ENCODE measurements around the gene RNU5B-1. TPM values are rescaled to one million over a fixed set of nuclear protein-coding genes. Genes with fewer than 3 reads are reported as not detected.

Gene RNU5B-1
- total RNA-seq, 1 donor from 2014 or later: not detected

DNA sequence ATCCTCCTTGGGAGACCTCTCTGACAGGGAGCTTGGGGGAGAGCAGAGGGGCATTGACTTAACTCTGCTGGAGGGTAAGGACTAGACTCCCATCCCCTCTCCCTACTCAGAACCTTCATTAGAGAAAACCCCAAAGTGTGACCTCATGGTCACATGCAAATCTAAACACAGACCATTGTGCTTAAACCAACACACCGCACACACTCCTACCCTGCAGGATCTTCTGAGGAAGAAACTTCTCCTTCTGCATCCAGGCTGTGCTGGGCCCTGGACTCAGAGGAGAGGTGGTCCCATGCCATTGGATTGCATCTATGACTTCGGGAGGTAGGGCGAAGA, 17.0 kb upstream of the RNU5B-1 start:
- intact Hi-C loops (cut with micrococcal nuclease): loop anchor here (2.0 kb wide), 3 partner anchors 229 to 463 kb away; partner anchors contain the start of genes DPP8, PIF1 and PLEKHO2

DNA sequence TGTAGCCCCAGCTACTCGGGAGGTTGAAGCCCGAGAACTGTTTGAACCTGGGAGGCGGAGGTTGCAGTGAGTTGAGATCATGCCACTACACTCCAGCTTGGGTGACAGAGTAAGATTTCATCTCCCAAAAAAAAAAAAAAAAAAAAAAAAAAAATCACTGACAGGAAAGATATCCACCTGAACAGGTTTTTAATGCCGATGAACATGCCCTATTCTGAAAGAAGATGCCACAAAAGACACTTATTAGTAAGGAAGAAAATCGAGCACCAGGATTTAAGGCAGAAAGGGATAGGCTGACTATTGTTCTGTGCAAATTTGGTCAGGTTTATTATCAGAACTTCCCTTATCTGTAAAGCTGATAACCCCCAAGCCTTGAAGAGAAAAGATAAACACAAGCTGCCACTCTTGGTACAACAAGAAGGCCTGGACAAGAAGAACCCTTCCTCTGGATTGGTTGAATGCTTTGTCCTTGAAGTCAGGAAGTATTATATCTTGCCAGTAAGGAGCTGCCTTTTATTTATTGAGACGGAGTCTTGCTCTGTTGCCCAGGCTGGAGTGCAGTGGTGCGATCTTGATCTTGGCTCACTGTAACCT, 15.1 kb upstream of the RNU5B-1 start:
- intact Hi-C loops (cut with micrococcal nuclease): no loop called here

DNA sequence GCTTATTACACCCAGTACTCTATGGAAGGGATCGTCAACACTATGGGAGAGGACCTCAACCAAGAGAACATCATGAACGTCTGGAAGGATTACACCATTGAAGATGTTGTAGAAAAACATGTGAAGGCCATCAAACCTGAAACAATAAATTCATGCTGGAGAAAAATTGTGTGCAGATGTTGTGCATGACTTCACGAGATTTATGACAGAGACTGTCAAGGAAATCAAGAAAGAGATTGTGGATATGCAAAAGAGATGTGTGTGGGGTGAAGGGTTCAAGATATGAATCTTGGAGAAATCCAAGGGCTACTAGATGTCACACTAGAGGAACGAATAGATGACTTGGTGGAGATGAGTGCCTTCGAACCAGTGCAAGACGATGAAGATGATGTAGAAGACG, 14.2 kb upstream of the RNU5B-1 start:
- intact Hi-C loops (cut with micrococcal nuclease): loop anchor here (10.0 kb wide), 1 partner anchor 1125 kb away; the partner anchor contains the start of gene PPIB

DNA sequence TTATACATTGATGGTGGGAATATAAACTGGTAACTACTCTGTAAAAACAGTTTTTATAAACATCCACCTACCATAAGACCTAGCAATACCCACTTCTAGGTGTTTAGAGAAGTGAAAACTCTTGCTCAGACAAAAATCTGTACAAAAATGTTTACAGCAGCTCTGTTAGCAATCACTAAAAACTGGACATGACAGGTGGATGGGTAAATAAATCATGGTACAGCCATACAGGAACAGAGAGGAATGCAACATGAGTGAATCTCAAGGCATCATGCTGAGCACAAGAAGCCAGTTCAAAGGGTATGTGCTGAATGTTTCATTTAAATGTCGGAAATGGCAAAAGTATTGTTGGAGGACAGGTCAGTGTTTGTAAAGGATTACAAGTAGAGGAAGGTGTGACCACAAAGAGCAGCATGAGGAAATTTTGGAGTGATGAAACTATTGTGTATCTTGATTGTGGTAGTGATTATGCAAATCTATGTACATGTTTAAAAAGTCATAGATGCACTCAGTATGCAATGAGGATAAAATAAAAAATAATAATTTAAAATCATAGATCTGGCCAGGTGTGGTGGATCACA, 11.4 kb upstream of the RNU5B-1 start:
- intact Hi-C loops (cut with micrococcal nuclease): loop anchor here (10.0 kb wide), 1 partner anchor 1128 kb away; the partner anchor contains the start of gene PPIB

DNA sequence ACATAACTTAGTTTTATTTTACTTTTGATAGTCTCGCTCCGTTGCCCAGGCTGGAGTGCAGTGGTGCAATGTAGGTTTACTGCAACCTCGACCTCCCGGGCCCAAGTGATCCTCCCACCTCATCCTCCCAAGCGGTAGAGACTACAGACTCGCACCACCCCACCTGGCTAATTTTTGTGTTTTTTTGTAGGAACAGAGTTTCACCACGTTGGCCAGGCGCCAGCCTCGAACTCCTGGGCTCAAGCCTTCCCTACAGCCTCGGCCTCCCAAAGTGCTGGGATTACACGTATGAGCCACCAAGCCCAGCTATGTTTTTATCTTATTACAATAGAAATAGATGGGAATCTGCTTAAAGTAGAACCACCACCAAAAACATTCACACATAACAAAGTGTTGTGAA, 5.7 kb upstream of the RNU5B-1 start:
- intact Hi-C loops (cut with micrococcal nuclease): loop anchor here (5.0 to 10.0 kb wide), 3 partner anchors 566 to 1134 kb away; partner anchors contain the start of gene PPIB

DNA sequence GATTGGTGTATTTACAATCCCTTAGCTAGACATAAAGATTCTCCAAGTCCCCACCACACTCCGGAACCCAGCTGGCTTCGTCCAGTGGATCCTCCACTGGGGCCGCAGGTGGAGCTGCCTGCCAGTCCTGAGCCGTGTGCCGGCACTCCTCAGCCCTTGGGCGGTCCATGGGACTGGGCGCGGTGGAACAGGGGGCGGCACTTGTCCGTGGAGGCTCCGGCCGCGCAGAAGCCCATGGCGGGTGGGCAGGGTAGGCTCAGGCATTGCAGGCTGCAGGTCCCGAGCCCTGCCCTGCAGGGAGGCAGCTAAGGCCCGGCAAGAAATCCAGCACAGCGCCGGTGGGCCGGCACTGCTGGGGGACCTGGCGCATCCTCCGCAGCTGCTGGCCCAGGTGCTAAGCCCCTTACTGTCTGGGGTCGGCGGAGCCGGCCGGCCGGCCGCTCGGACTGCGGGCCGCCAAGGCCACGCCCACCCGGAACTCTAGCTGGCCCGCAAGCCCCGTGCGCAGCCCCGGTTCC, 3.5 kb upstream of the RNU5B-1 start:
- intact Hi-C loops (cut with micrococcal nuclease): loop anchor here (5.0 to 10.0 kb wide), 5 partner anchors 574 to 1796 kb away; partner anchors contain the start of genes MAP2K1, PCLAF, TRIP4 and USP3

DNA sequence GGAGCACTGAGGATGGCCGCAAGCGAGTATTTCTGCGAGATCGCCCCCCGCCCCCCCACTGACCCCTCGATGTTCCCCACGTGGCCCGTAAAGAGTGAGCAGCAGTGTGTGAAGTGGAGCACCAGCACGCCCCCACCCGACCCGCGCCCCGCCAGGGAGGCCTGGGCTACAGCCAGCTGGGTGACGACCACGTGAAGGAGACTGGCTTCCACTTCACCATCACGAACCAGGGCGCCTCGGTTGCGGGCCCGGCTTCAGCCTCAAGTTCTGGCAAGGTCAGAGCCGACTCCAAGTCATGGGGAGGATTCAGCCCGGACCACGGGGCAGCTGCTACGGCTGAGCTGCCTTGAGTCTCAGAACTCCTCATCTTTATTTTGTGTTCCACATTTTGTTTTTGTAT, 2.4 kb upstream of the RNU5B-1 start:
- intact Hi-C loops (cut with micrococcal nuclease): loop anchor here (5.0 to 10.0 kb wide), 5 partner anchors 573 to 1797 kb away; partner anchors contain the start of genes MAP2K1, PCLAF, TRIP4 and USP3

DNA sequence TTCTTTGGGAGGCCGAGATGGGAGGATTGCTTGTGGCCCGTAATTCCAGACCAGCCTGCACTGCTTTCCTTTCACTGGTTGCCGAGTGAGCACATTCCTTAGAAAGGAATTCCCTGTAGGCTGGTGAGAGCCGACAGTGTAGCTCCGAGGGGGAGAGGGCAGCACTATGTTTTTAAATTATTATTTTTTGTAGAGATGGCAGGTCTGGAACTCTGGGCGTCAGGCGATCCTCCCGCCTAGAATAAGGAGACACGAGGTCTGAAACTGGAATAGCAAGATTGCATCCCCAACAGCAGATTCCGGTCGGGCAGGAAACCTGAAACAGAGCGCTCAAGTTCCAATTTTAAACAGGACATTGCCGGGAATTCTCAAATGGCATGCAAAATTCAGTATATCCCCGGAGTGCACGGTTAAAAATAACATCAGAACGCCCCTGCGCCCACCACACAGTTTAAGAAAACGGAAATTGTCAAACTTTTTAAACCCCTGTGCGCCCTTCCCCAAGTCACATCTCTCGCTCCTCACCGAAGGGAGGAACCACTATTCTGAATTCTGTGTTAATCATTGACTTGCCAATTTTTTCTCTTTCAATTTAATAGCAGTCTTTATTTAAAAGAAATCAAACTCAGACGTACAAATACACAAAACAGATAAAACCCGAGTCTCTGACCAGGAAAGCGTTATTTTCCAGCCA, 643 bp upstream of the RNU5B-1 start:
- intact Hi-C loops (cut with micrococcal nuclease): loop anchor here (1.0 to 10.0 kb wide), 14 partner anchors 8 to 1799 kb away; partner anchors contain the start of genes CIAO2A, CLPX, DPP8 and MAP2K1

DNA sequence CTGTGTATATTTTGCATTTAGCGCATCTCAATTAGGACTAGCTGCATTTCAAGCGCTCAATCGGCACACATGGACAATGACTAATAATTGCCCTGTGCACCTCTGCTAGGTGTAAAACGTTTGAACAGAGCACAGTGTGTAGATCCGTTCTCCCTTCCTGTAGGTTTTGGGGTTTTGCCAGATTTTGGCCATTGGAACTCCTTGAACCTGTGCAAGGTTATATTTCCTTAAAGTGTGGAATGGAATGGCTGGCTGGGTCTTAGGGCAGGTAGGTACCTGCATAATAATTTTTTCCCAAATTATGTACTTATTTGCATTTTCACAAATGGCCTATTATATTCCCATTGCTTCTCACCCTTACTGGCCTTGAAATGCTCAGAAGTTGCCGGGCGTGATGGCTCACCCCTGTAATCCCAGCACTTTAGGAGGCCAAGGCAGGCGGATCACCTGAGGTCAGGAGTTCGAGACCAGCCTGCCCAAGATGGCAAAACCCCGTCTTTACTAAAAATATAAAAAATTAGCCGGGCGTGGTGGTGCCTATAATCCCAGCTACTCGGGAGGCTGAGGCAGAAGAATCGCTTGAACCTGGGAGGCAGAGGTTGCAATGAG, 777 bp downstream of the RNU5B-1 start:
- intact Hi-C loops (cut with micrococcal nuclease): loop anchor here (1.0 to 10.0 kb wide), 9 partner anchors 13 to 1800 kb away; partner anchors contain the start of genes CIAO2A, DENND4A, MAP2K1 and MTFMT

DNA sequence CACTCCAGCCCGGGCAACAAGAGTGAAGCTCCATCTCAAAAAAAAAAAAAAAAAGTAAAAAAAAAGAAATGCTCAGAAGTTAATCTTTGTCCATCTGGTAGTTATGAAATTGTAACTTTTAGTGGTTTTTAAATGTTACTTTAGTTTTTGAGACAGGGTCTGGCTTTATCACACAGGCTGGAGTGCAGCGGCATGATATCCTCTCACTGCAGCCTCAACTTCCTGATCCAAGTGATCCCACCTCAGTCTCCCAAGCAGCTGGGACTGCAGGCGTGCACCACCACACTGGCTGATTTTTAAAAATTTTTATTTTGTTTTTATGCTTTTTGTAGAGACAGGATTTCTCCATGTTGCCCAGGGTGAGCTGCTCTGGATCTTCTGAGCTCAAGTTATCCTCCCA, 1.3 kb downstream of the RNU5B-1 start:
- intact Hi-C loops (cut with micrococcal nuclease): loop anchor here (1.0 to 10.0 kb wide), 9 partner anchors 13 to 1801 kb away; partner anchors contain the start of genes CIAO2A, DENND4A, MAP2K1 and MTFMT

DNA sequence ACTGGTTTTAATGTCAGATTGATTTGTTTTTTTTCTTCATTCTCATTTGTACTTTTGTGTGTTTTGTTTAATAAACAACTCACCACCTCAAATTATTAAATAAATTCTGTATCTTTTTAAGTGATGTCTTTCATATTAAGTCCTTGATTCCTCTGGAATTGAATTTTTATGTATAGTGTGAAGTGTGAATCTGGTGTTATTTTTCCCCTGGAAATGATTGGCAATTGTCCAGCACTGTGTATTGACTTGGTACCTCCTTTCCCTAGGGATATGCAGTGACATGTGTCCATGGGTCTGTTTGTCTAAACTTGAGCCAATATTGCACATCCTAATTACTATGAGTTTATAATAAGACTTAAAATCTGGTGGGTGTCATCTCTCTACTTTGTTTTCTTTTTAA, 2.1 kb downstream of the RNU5B-1 start:
- intact Hi-C loops (cut with micrococcal nuclease): loop anchor here (10.0 kb wide), 4 partner anchors 568 to 1802 kb away; partner anchors contain the start of genes MAP2K1, PCLAF, TRIP4 and USP3

DNA sequence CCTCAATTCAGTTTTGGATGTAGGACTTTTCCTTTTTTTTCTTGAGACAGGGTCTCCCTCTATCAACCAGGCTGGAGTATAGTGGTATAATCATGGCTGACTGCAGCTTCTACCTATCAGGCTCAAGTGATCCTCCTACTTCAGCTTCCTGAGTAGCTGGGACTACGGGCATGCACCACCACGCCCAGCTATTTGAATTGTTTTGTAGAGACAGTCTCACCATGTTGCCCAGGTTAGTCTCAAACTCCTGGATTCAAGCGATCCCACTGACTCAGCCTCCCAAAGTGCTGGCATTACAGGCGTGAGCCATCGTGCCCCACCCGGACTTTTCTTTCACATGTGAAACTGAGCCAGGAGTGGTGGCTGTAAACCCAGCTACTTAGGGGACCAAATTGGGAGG, 3.5 kb downstream of the RNU5B-1 start:
- intact Hi-C loops (cut with micrococcal nuclease): loop anchor here (10.0 kb wide), 4 partner anchors 567 to 1803 kb away; partner anchors contain the start of genes MAP2K1, PCLAF, TRIP4 and USP3

DNA sequence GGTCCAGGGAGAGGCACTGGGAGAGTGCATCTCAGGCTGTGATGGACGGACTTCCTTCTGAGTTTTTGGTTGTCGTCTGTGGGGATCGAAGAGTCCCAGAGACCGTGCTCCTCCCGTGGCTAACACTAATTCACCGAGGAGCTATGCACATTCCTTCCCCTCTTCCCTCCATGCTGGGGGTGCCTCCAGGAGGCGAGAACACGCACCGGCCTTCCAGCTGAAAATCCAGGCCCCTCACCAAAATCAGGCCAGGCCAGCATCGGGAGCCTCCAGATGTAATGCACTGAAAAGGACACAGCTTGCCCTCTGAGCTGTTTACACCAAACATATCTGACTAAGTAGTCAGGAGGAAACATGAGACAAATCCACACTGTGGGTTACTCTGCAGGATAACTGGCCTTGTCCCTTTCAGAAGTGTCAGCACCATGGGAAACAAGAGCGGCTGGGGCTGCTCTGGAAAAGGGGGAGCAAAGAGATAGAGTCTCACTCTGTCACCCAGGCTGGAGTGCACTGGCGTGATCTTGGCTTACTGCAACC, 5.5 kb downstream of the RNU5B-1 start:
- intact Hi-C loops (cut with micrococcal nuclease): loop anchor here (10.0 kb wide), 4 partner anchors 565 to 1805 kb away; partner anchors contain the start of genes MAP2K1, PCLAF, TRIP4 and USP3

DNA sequence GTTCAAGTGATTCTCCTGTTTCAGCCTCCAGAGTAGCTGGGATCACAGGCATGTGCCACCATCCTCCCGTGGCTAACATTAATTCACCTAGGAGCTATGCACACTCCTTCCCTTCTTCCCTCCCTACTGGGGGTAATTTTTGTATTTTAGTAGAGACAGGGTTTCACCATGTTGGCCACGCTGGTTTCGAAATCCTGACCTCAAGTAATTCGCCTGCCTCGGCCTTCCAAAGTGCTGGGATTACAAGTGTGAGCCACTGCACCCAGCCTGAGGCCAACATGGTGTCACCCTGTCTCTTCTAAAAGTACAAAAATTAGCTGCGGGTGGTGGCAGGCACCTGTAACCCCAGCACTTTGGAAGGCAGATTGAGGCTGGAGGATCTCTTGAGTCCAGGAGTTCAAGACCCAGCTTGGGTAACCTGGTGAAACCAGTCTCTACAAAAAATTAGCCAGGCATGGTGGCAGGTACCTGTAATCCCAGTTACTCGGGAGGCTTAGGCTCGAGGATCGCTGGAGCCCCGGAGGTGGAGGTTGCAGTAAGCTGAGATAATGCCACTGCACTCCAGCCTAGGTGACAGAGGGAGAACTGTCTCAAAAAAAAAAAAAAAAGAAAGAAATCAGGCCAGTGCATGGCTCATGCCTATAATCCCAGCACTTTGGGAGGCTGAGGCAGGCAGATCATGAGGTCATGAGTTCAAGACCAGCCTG, 6.1 kb downstream of the RNU5B-1 start:
- intact Hi-C loops (cut with micrococcal nuclease): no loop called here

DNA sequence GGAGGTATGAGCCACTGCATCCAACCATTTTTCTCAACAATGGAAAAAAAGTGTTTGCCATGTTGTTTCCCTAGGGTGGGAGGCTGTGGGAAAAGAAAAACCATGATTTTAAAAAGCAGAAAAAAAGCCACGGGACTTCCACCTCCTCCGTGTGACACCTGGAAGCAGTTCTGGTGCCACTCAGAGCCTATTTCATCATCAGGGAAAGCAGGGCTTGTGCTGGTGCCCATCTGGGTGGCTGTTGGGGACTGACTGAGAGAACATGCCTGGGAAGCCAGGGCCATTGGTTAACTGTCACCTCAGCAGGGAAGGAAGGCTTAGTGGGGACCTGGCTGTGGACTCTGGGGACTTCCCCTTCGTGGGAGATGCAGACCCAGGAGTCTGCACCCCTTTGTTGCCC, 7.3 kb downstream of the RNU5B-1 start:
- intact Hi-C loops (cut with micrococcal nuclease): no loop called here

DNA sequence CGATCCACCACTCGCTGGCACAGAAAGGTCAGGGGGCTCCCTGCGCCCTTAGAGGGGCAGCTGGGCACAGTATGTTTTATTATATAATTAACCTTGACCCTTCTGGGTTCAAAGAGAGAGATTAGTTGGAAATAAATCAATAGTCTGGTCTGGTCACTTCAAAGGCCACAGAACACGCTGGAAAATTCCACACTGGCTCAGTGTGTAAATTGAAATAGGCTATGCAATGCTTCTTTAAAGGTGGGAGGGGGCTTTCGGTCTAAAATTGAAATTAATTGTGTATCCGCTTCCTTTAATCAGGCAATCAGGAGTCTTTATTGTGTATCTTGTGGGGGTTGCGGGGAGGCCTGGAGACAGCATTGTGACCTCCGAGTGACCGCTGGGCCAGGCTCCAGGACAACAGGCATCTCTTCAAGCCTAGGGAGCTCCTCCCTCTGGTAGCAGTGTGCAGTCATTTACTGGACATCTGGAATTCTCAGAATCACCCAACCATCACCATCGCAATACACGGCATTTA, 8.0 kb downstream of the RNU5B-1 start:
- intact Hi-C loops (cut with micrococcal nuclease): no loop called here

DNA sequence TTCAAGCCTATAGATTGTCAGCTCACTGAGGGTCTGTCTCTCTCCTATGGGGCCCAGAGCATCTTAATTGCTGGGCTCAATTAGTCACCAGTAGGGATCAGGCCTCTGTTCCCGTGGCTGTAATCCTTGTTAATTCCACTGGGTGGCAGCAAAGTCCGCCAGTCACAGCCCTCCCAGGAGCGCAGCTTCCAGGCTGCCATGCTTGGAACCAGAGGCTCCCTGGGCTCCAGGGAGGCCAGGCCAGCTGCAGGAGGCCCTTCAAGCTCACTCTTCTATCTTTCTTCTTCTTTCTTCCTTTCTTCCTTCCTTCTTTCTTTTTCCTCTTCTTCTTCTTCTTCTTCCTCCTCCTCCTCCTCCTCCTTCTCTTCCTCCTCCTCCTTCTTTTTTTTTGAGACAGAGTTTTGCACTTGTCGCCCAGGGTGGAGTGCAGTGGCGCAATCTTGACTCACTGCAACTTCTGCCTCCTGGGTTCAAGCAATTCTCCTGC, 14.4 kb downstream of the RNU5B-1 start:
- intact Hi-C loops (cut with micrococcal nuclease): loop anchor here (1.0 kb wide), 3 partner anchors 14 to 81 kb away; no protein-coding TSS in a partner anchor

DNA sequence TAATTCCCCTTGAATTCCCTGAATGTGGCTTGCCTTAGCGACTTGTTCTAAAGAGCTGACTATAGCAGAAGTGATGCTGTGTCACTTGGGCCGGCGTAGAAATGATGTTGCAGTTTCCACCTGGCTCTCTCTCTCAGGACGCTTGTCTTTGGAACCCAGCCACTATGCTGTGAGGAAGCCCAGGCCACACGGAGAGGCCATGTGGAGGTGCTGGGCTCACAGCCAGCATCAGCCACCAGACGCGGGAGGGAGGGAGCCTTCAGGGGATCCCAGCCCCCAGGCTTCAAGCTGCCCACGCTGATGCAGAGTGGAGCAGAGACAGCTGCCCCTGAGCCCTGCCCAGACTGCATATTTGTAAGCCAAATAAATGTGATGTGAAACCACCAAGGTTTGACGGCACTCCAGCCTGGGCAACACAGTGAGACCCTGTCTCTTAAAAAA, 18.6 kb downstream of the RNU5B-1 start:
- intact Hi-C loops (cut with micrococcal nuclease): no loop called here

DNA sequence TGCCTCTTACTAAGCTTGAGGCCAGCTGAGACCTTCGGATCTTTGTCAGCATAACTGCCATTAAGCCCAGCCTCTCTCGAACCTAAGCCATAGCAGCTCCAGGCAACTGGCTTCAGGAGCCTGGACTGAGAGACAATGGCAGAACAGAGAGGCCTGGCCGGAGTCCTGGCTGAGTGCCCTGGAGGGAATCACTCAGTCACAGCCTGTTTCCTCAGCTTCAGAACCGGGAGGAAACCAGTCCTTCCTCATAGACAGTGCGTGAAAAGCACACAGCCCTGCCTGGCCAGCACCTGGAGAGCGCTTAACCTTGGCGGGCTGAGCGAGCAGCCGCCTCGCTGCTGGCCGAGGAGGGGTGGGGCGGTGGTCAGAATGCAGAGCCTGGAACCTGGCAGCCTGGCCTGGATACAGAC, 21.6 kb downstream of the RNU5B-1 start:
- intact Hi-C loops (cut with micrococcal nuclease): no loop called here

DNA sequence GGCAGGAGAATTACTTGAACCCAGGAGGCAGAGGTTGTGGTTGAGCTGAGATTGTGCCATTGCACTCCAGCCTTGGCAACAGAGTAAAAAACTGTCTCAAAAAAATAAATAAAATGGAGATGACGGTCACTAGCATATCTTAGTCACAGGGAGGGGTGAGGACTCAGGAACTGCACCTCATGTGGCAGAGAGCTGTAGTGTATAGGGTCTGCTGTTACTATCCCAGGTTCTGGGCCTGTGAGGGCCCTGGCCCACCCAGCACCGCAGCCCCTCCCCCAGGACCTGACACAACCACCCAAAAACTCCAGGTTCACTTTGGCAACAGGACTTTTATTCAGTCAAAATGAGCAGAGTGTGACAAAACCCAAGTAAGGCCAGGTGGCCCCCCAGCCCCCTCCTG, 22.3 kb downstream of the RNU5B-1 start:
- intact Hi-C loops (cut with micrococcal nuclease): no loop called here

Data from T-helper 1 cell treated with Interleukin-12 subunit alpha and Interleukin-12 subunit beta and Interleukin-4 antibody, amounts not matched to agents 30 ng/mL and 1 ng/mL, for 36 hours (primary cell).